GM12872 (cell line): ENCODE measurements around the gene RAET1G.

ENCODE experiments used
- TF ChIP-seq, protein P1 (sequence below): IDR thresholded peaks from 3 replicates; pipeline ENCODE4 v1.5.1; 2011; ENCODE audit warnings: low read depth, mild to moderate bottlenecking, low read length, moderate library complexity; ENCODE audit not compliant: insufficient read depth

RAET1G gene

DNA sequence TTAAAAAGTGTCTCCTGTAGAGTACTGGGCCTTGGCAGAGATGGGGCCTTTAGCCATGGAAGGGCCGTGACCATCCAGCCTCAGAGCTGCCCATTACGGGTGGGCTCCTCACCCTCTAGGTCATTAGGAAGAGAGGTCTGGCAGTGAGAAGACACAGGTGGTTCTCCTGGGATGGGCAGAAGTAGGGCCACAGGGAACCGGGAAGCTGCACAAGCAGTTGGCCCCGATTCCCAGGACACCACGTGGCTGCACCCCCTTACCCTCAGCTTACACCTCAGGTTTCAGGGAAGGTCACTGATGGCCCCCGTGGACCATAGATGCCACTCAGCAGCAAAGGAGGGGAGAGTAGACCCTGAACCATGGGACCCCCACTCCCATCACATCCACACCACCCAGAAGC is 1.6 kb downstream of the RAET1G start:
- TF ChIP-seq, protein P1, sequence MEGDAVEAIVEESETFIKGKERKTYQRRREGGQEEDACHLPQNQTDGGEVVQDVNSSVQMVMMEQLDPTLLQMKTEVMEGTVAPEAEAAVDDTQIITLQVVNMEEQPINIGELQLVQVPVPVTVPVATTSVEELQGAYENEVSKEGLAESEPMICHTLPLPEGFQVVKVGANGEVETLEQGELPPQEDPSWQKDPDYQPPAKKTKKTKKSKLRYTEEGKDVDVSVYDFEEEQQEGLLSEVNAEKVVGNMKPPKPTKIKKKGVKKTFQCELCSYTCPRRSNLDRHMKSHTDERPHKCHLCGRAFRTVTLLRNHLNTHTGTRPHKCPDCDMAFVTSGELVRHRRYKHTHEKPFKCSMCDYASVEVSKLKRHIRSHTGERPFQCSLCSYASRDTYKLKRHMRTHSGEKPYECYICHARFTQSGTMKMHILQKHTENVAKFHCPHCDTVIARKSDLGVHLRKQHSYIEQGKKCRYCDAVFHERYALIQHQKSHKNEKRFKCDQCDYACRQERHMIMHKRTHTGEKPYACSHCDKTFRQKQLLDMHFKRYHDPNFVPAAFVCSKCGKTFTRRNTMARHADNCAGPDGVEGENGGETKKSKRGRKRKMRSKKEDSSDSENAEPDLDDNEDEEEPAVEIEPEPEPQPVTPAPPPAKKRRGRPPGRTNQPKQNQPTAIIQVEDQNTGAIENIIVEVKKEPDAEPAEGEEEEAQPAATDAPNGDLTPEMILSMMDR, result no peak

GRCh38 chr6:149919834-149920225 is 3.1 kb downstream of the RAET1G start:
- TF ChIP-seq, protein P1, result no peak

DNA sequence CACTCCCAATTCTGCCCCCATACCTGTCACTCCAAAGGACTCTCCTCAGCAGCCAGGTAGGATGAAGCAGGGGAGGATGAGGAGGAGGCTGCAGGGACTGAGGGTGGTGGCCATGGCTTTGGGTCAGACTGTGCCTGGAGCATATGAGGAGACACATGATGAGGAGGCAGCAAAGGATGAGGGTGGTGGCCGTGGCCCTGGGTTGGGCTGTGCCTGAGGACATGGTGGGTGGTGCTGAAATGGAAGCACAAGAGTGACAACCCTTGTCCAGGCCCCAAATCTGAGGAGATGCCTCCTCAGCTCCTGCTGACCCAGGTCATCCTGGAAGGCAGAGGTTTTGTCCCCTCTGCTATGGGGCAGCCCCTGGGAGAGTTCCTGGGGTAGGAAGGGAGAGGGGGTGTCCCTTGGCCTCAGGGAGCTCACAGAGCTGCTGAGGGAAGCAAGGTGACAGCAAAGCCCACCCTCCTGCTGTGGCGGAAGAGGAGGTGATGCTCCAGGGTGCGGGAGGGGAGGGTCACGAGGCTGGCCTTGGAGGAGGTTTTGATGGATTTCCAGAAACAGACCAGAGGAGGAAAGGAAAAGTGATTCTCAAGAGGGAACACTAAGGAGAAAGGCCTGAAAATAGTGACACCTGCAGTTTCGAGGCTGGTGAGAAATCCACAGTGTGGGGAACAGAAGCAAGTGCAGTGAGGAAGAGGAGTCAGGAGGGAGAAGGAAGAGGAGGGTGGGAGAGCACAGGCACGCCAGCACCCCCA is 4.6 kb downstream of the RAET1G start:
- TF ChIP-seq, protein P1, result no peak

DNA sequence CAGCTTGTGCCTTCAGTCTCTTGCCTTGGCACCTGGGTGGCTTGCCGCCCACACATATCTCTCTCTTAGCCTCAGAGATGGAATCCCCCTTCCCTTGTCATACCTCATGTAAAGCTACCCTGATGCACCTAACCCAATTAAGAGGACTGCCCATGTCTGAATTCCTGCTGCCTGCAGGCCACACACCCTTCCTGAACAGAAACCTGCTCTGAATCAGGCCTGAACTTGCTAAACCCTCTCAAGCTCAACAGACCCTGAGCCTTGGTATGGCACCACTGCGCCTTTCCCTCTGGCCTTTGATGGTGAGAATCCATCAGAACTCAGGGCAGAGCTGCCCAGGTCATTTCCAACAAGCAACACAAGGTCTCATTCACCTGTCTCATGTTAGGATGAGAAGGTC is 5.2 kb downstream of the RAET1G start:
- TF ChIP-seq, protein P1, result no peak

GRCh38 chr6:149915970-149916865 is 6.7 kb downstream of the RAET1G start:
- TF ChIP-seq, protein P1, result no peak

DNA sequence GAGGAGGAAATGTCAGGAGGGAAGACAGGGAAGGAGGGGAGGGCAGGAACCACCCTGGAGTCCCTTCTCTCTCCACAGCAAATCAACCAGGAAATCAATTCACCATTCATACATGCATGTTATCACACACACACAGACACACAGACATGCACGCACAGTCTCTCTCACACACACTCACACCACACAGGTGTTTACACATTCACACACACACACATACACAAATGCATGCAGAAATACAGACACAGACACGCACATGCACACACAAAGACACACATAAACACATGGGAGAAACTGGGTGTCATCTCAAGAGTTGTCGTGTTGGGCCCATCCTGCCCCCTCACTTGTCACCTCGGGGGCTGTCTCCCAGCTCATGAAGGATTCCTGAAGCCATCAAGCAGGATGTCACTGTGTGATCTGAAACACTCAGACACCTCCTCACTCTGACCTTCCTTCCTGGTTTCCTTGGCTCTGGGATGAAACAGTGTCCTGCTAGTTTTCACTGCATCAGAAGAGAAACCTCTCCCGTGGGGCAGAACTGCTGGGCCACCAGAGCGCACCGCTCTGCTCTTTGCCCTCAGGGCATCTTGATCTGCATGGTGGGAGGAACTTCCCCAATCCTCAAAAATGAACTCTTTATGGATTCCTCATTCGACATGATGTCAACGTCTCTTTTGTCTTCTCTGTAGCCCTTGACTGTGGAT is 9.2 kb downstream of the RAET1G start:
- TF ChIP-seq, protein P1, result no peak

- TF ChIP-seq, protein P1, result no peak
These were observed 9.8 kb downstream of the RAET1G start for GRCh38 chr6:149913085-149913484.
